ENCODE results near the gene BLOC1S6. TPM values are rescaled to one million over a fixed set of nuclear protein-coding genes. Genes with fewer than 3 reads are reported as not detected.

The BLOC1S6 gene
- total RNA-seq, 1 donor from 2014 or later, result 41.2 TPM

GRCh38 chr15:45544266-45545023 lies 42.7 kb upstream of the BLOC1S6 start:
- Mint-ChIP-seq H3K27me3 (no peaks in the 10 kb centered on the region), H3K9me3 (no peaks in the 10 kb centered on the region), H3K27ac (no peak overlapping the region), H3K4me1 (peaks cover 3% of the 10 kb centered on the region), H3K4me3 (no peak overlapping the region), H3K36me3 (ENCODE audit: low read depth) (no peaks in the 10 kb centered on the region)
- no peak for ATAC-seq (ENCODE audit: low read depth)
- CTCF ChIA-PET, result no interaction called here
- POLR2A ChIA-PET, result no interaction called here
- no peak for TF ChIP-seq CTCF (IDR thresholded peaks at IDR 0.05)
- intact Hi-C loops (cut with micrococcal nuclease), result no loop called here
- no peak for DNase-seq

DNA sequence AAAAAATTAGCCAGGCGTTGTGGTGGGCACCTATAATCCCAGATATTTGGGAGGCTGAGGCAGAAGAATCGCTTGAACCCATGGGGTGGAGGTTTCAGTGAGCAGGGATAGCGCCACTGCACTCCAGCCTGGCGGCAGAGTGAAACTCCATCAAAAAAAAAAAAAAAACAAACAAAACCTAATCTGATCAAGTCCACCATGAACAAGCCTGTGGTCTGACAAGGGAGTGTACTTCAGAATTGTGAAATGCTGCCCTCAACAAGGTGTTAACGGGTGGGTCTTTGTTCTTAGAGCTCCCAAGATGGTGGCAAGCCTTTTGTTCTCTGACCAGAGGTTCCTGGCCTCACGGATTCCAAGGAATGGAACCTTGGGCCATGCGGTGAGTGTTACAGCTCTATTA lies 40.4 kb upstream of the BLOC1S6 start:
- POLR2A ChIA-PET, result interaction anchor here (0.9 kb wide), 1 partner anchor 40 kb away, joined by 6 read pairs; the partner anchor contains the start of gene BLOC1S6
- H3K9me3 Mint-ChIP-seq, result no peaks in the 10 kb centered on the region
- no peak overlapping the region for H3K27ac Mint-ChIP-seq
- ATAC-seq (ENCODE audit: low read depth) (no peak), DNase-seq (no peak)
- intact Hi-C loops (cut with micrococcal nuclease), result no loop called here
- H3K27me3 Mint-ChIP-seq, result no peaks in the 10 kb centered on the region
- no peaks in the 10 kb centered on the region for H3K36me3 Mint-ChIP-seq (ENCODE audit: low read depth)
- peaks cover 3% of the 10 kb centered on the region for H3K4me1 Mint-ChIP-seq
- no peak overlapping the region for H3K4me3 Mint-ChIP-seq
- CTCF ChIA-PET, result no interaction called here
- no peak for TF ChIP-seq CTCF (IDR thresholded peaks at IDR 0.05)

DNA sequence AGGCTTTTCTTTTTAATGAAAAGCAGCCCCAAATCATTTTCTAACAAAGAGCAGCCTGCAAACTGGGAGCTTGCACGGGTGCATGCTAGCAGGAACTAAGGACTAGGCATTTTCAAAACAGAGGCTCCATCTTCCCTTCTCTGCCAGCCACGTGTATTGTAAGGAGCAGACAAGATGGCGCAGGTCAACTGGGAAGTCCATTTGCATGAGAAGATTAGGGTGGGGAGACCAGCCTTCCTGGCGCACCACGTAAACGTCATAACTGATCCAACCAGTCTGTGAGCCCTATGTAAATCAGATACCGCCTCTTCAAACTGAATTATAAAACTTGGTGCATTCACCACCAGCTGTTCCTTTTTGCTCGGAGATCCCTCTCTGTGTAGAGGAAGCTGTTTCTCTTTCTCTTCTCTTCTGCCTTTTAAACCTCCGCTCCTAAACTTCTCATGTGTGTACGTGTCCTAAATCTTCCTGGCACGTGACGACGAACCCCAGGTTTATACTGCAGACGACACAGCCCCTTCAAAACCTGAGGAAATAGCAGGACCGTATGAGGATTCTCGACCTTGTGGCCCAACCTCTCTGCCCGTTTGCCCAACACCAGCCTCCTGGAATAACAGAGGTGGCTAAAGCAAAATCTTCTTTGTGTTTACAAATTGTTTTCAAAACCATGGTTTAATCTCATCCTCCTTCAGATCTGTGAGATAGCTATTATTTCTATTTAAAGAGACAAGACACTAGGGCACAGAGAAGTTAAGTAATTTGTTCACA lies 38.2 kb upstream of the BLOC1S6 start:
- no peaks in the 10 kb centered on the region for H3K36me3 Mint-ChIP-seq (ENCODE audit: low read depth)
- ATAC-seq (ENCODE audit: low read depth), result no peak
- ChIA-PET CTCF (no interaction called here), POLR2A (no interaction called here)
- no peaks in the 10 kb centered on the region for H3K27me3 Mint-ChIP-seq
- DNase-seq, result no peak
- H3K9me3 Mint-ChIP-seq, result no peaks in the 10 kb centered on the region
- no peak overlapping the region for H3K4me3 Mint-ChIP-seq
- TF ChIP-seq CTCF (IDR thresholded peaks at IDR 0.05), result no peak
- H3K4me1 Mint-ChIP-seq, result peaks cover 3% of the 10 kb centered on the region
- no peak overlapping the region for H3K27ac Mint-ChIP-seq
- intact Hi-C loops (cut with micrococcal nuclease), result no loop called here

DNA sequence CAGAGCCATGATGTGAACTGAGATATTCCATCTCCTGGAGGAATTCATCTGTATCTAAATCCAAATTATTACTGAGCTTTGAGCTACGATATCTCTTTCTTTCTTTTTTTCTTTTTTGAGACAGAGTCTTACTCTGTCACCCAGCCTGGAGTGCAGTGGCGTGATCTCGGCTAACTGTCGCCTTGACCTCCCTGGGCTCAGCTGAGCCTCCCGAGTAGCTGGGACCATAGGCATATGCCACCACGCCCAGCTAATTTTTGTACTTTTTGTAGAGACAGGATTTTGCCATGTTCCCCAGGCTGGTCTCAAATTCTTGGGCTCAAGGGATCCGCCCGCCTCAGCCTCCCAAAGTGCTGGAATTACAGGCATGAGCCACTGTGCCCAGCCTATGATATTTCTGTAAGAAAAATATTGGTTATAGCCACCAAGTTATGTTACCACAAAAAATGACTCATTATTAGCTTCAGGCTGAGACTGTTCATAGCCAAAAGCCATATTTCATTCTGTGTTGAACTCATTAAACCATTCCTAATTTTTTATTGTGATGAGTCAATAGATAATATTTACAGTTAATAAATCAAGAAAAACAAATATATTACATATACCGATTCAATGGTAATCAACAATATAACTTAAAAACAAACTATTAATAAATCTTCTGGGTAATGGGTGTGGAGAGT lies 37.5 kb upstream of the BLOC1S6 start:
- ChIA-PET CTCF (no interaction called here), POLR2A (no interaction called here)
- DNase-seq (no peak), ATAC-seq (ENCODE audit: low read depth) (no peak)
- Mint-ChIP-seq H3K27ac (no peak overlapping the region), H3K27me3 (peaks cover 3% of the 10 kb centered on the region), H3K4me3 (no peak overlapping the region), H3K4me1 (peaks cover 1% of the 10 kb centered on the region), H3K36me3 (ENCODE audit: low read depth) (no peaks in the 10 kb centered on the region), H3K9me3 (no peaks in the 10 kb centered on the region)
- intact Hi-C loops (cut with micrococcal nuclease), result no loop called here
- TF ChIP-seq CTCF (IDR thresholded peaks at IDR 0.05), result no peak

DNA sequence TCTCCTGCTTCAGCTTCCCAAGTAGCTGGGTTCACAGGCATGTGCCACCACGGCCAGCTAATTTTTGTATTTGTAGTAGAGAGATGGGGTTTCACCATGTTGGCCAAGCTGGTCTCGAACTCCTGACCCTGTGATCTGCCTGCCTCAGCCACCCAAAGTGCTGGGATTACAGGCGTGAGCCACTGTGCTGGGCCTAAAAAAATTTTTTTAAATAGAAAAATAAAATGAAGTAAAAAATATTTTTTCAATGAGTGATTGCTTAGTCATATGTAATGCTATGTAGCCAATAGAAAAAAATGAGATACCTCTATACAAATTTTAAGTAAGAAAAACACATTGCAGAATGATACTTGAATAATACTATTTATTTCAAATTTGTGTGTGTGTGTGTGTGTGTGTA lies 36.7 kb upstream of the BLOC1S6 start:
- H3K9me3 Mint-ChIP-seq, result no peaks in the 10 kb centered on the region
- no peak overlapping the region for H3K4me3 Mint-ChIP-seq
- no peak for ATAC-seq (ENCODE audit: low read depth)
- POLR2A ChIA-PET, result no interaction called here
- intact Hi-C loops (cut with micrococcal nuclease), result no loop called here
- no peak for TF ChIP-seq CTCF (IDR thresholded peaks at IDR 0.05)
- CTCF ChIA-PET, result no interaction called here
- no peak overlapping the region for H3K27ac Mint-ChIP-seq
- H3K4me1 Mint-ChIP-seq, result no peaks in the 10 kb centered on the region
- H3K36me3 Mint-ChIP-seq (ENCODE audit: low read depth), result no peaks in the 10 kb centered on the region
- DNase-seq, result no peak
- H3K27me3 Mint-ChIP-seq, result peaks cover 4% of the 10 kb centered on the region

Measured in activated B cell treated with CpG ODN at 0.5 μM for 24 hours (primary cell).